Right renal pelvis (tissue), 4 donors: ENCODE data around the gene PWWP2B. TPM values are rescaled to one million over a fixed set of nuclear protein-coding genes. Genes with fewer than 3 reads are reported as not detected.
"Not testable (repeated sequence)": the region's sequence is repeated elsewhere in the genome, so short reads cannot be mapped to it uniquely, and the experiment has no call there.

Source experiments
- DNase-seq, 4 donors: peaks; one replicate each; pipeline ENCODE4 v3.0.0-alpha.2; 2013; ENCODE audit warnings: low read depth in 4 of 4, low spot score in 3 of 4, missing footprints in 1 of 4
- polyA plus RNA-seq, 4 donors: library from polyadenylated mRNA; unstranded; fragments of 120-200 nt; gene quantifications; one replicate each; pipeline ENCODE4 v1.2.1, GENCODE V29; 2013; ENCODE audit not compliant: insufficient read length in 4 of 4

Gene PWWP2B
- polyA plus RNA-seq, 4 donors, result 7.2 to 12.7 (median 10.4) TPM

DNA sequence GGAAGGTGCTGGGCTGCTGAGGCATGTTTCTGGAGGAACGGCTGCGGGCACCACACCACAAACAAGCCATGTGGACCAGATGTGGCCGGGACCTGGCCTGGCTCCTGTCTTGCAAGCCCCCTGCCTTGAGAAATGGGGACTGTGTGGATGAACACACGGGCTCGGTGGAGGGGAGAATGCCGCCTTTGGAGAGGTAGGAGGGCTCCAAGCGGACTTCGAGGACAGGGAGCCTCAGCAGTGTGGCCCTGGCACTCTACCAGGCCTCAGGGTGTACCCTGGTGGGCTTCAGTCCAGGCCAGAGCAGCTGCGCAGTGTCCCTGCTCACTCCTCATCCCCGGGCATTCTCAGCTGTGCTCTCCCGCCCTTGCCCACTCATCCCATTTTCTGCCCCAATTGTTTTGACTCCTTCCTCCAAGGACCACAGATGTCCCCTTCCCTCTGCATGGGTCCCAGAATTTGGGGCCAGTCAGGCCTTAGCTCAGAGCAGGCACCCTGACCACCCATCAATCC, 31.5 kb downstream of the PWWP2B start:
- no peak for DNase-seq

DNA sequence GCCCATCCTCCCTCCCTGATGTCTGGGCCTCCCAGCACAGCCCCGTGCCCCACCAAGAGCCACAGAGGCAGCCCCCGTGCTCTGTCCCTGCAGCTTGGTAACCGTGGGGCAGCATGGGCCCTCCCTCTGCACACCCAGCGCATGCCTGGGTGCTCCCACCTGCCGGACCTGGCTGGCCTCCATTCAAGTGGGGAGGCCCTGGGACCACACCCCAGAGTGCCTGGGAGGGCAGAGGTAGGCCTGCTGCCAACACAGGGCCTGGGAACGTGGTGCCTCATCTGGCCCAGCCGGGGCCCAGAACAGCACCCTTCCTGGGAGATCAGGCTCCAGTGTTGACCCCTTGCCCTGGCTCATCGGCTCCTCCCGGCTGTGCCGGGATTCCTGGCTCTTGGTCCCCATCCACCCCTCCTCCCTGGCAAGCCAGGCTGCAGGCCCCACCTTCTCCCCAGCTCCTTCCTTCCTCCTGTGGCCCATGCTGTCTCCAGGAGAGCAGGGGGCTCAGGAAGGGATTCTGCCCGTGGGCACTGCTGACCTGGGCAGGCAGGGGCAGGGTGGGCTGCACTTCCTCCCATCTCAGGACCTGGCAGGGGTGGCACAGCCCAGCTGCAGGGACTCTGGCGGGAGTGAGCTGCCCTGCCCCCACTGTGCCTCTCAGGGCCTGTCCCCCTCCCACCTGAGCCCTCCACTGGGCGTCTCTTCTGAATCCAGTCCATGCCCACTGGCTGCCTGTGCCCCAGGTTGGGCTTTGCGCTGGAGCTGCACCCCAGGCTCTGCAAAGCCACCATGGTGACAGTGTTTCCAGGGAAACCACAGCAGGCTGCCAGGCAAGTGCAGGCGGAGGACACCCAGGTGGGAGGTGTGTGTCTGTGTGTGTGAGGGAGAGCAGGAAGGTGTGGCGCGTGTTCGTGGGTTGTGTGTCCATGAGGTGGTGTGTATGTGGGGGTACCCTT, 32.6 kb downstream of the PWWP2B start:
- DNase-seq, result no peak

DNA sequence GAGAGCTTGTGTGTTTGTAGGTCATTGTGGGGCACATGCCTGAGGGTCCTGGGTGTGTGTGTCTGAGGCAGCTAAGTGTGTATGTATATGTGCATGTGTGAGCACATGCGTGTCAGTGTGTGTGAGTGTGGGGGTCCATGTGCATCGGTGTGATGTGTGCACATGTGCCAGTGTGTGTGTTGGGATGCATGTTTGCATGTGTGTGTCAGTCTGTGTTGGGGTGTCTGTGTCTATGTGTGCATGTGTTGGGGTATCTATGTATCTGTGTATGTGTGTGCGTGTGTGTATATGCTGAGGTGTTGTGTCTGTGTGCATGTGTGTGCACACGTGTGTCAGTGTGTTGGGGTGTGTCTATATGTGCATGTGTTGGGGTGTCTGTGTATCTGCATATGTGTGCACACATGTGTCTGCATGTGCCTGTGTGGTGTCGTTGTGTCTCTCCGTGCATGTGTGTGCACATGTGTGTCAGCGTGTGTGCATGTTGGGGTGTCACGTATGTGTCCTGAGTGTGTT, 33.3 kb downstream of the PWWP2B start:
- no peak for DNase-seq

DNA sequence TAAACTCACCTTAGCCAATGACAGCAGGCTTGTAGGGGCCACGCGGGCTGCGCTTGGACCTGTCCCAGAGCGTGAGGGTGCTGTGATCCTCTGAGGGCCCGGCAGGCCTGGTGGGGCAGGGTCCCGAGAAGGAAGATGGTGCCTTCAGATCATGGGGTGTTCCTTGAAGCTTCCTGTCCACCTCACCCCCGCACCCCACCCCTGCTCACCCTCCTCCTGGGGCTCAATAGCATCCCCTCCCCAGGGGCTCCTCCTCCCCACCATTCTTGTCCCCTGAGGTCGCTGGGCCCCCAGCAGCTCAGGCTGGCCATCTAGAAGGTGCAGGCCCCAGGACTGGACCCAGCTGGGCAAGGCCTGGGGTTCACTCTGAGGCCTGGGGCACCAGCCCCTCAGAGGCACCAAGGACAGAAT, 33.9 kb downstream of the PWWP2B start:
- no peak for DNase-seq

DNA sequence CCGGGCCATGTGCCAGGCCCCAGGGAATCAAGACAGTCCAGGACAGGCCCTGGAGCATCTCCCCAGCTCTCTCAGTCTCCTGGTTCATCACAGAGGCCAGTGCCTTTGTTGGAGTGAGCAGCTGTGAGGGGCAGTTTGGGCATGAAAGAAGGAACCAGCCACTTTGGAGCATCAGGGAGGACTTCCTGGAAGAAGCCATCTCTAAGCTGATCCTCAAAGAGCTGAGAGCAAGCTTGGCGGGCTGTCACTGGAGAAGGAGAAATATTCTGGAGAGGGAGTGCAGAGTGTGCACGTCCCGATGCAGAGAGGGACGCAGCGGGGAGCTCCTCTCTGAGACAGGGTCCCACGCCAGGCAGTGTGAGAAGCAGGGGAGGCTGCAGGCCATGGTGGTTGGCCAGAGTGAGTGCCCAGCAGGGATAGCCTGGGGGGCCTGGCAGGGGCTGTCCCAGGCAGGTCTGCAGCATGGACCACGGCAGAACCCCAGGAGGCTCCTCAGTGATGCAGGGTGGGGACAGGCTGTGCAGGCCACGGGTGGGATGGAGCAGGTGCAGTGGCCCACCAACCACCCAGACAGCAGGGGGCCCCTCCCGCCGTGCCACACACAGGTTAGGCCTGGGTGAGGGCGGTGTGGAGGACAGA, 34.7 kb downstream of the PWWP2B start:
- DNase-seq, result no peak

DNA sequence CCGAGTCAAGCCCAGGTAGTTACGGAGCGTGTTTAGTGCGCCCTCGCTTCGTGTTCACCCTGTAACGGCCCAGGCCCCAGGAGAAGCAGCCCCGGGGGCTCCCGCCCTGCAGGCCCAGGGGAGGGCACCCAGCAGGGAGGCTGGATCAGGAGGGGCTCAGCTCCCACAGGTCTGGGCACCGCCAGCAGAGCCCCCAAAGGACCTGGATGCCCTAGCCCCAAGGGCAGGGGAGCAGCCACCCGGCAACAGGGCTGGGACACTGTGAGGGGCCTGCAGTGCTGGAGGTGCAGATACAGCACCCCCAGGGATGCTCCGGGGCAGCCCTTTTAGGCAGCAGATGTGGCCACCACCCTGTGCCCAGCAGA, 35.2 kb downstream of the PWWP2B start:
- DNase-seq, result no peak

DNA sequence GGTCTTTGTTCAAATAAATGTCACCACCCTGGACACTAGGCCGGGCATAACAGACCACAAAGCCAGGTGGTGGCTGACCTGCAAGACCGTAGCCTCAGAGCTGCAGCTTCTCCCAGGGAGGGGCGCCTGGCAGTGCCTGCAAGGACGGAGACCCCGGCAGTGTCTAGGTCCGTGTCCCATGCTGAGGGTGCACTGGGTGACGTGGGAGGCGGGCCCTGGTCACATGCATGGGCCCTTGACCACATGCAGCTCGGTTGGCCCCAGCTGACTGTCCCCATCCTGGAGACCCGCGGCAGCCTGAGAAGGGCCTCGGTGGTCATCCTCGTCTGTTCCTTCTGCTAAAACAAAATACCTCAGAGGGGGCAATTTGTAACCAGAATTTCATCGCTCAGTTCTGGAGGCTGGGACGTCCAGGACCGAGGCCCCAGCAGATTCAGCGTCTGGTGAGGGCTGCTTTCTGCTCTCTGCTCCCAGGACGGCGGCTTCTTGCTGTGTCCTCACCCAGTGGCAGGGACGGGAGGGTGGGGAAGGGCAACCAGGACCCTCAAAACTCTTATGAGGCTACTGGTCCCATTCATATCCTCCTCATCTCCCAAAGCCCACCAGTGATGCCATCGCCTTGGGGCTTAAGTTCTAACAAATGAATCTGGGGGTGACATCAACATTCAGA, 36.8 kb downstream of the PWWP2B start:
- no peak for DNase-seq

DNA sequence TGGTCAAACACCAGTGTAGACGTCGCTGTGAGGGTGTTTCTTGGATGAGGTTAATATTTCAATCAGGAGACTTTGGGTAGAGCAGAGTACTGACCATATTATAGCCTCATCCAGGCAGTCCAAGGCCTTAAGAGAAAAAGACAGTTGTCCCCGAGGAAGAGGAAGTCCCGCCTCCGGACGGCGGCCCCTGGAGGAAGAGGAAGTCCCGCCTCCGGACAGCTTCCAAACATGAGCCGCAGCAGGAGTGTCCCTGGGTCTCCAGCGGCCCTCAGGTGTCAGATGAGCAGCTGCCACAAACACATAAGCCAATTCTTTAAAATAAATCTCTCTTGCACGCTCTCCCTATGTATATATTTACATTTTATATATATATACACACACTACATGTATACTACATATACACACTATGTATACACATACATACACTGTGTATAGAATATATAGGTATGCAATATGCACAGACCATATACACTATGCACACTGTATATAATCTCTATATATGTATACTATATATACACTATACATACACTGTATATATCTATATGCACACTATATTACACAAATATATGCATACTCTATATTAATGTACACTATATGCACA, 37.5 kb downstream of the PWWP2B start:
- DNase-seq, result no peak

DNA sequence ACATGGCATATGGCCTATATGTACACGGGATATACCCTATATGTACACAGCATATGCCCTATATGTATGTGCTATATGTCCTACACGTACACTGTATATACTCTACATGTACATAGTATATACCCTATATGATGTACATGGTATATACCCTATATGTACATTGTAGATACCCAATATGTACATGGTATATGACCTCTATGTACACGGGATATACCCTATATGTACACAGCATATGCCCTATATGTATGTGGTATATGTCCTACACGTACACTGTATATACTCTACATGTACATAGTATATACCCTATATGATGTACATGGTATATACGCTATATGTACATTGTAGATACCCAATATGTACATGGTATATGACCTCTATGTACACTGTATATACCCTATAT, 38.3 kb downstream of the PWWP2B start:
- not testable (repeated sequence) for DNase-seq

DNA sequence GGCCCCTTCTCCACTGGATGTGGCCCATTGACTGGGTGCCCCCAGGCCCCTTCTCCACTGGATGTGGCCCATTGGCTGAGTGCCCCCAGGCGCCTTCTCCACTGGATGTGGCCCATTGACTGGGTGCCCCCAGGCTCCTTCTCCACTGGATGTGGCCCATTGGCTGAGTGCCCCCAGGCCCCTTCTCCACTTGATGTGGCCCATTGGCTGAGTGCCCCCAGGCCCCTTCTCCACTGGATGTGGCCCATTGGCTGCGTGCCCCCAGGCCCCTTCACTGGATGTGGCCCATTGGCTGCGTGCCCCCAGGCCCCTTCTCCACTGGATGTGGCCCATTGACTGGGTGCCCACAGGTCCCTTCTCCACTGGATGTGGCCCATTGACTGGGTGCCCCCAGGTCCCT, 39.1 kb downstream of the PWWP2B start:
- not testable (repeated sequence) for DNase-seq

DNA sequence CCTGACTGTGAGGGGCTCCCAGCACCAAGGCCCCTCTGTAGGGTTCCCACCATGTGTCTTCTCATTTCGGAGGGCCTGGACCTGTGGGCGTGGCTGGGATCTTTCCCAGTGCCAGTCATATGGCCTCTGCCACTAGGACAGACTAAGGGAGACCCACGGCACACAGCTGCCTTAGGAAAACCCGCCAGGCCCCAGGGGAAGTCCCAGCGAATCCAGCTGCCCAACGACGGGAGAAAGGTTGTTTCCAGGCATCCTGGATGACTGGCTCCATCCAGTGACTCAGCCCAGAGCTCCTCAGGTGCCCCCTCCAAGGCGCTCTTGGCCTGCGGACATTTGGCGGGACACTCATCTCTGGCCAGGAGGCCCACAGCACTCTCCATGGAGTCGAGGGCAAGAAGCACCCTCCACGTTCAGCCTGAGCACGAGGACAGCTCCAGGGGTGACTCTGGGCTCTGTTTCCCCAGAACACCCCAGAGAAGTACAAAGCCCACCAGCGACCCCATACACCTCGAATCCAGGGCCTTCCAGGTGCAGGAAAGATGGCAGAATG, 39.9 kb downstream of the PWWP2B start:
- DNase-seq, result no peak

DNA sequence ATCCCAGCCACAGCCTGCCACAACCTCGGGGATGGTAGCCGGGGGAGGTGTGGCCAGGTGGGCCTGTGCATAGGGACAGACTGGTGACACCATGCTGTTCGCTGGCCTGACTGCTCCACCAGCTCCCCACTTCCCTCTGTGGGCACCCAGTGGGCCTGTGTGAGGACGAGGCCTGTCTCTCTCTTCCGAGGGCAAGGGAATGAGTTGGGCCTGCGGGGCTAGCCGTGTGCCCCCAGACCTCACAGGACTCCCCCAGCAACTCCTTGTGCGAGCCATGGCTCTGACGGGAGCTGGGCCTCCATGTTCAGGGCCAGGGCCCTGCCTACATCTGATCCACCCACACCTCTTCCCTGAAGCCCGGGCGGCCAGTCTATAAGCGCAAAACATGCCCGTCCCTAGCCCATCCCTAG, 40.5 kb downstream of the PWWP2B start:
- no peak for DNase-seq

DNA sequence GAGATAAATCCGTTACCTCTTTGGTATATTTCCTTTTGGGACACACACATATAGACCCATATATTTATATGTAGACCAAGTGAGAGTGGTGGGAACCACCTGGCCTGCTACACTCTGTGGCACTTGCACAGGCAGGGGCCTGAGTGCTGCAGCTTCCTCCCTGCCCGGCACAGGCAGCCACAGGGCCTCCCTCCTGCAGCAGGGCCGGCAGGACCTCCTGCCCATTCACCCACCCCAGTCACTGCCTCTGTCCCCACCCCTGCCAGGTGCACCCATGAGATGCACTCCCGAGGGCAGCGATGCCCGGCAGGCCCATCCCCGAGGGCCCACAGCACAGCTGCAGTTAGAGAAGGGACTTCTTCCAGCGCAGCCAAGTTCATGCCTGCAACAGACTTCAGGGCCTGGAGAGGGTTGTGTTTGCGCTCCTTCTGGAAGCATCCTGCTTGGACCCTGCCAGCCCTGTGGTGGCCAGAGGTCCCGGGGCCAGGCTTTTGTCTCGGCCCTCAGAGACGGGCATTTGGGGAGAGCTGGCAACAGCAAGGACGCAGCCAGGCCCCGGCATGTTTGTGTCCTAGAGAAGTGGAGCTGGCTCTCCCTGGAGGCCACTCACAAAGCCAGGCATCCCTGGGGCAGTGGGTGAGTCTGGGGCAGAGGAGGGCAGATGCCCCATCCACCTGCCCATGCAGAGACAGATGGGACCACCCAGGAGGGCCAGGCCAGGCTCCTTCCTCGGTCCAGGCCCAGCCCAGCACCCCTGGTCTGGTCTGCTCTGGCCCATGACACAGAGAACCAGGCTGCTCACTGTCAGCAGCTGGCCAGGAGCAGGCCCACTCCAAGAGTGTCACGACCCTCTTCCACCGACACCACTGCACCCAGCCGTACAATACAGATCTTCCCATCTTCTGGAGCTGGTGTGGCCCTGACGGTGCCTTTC, 41.4 kb downstream of the PWWP2B start:
- no peak for DNase-seq

DNA sequence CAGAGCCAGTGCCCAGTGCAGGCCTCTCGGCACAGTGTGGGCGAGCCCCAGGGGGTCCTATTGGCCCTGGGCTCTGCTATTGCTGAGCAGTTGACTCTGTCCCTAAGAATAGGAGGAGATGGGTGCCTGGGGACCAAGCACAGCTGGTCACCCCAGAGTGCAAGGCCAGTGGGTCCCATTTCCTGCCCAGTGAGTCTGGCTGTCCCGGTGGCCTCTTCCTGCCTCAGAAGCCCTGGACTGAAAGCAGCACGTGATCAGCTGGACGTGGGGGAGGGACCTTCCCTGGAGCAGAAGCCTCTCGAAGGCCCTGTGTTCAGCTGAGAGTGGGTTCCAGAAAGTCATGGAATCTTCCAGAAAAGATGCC, 42.0 kb downstream of the PWWP2B start:
- DNase-seq, result no peak

DNA sequence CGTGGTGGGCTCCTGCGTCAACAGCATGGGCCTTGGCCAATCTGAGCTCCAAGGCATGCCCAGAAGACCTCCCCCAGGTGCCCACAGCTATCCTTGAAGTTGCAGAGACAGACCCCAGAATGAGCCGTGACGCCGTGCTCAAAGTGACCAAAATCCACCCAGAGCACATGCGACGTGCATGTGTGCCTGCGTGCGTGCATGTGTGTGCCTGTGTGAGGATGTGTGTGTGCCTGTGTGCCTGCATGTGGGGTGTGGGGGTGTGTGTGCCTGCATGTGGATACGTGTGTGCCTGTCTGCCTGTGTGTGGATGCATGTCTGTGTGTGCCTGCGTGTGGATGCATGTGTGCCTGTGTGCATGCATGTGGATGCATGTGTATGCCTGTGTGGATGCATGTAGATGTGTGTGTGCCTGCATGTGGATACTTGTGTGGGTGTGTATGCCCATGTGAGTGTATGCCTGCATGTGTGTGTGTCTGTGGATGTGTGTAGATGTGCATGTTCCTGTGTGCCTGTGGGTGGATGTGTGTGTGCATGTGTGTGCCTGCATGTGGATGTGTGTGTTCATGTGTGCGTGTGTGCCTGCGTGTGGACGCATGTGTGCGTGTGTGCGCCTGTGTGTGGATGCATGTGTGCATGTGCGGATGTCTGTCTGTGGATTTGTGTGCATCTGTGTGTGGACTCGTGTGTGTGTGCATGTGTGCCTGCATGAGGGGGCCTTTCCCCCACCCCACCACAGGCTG, 42.6 kb downstream of the PWWP2B start:
- DNase-seq, result no peak

DNA sequence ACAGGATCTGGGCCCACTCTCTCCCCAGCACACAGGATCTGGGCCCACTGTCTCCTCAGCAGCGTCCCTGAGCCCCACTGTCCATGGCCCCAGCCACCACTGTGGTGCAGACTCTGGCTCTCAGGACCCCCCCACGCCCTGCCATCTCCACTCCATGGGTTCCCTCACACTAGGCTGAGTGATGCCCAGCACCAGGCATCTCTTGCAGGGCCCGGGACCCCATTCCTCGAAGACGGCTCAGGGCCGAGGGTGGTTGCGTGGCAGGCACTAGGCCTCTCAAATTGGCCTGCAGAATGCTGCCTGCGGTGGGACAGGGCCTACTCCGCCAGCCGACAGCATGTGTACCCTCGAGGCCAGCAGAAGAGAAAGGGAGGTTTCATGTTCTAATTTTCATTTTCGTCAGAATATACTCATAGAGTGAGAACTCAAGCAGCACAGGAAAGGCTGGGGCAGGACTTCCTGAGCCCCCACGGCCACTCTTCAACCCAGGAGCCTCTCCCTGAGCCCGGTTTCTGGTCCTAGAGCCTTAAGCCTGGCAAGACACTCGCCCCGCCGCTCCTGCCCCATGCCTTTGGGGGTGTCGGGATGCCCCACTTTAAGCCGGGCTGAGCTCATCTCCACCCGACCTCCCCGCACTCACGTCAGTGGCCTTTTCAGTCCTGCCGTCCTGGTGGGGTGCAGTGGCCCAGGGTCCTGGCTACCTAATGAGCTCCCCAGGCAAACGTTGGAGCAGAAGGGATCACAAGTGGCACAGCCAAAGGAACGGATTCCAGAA, 44.0 kb downstream of the PWWP2B start:
- DNase-seq, result no peak

DNA sequence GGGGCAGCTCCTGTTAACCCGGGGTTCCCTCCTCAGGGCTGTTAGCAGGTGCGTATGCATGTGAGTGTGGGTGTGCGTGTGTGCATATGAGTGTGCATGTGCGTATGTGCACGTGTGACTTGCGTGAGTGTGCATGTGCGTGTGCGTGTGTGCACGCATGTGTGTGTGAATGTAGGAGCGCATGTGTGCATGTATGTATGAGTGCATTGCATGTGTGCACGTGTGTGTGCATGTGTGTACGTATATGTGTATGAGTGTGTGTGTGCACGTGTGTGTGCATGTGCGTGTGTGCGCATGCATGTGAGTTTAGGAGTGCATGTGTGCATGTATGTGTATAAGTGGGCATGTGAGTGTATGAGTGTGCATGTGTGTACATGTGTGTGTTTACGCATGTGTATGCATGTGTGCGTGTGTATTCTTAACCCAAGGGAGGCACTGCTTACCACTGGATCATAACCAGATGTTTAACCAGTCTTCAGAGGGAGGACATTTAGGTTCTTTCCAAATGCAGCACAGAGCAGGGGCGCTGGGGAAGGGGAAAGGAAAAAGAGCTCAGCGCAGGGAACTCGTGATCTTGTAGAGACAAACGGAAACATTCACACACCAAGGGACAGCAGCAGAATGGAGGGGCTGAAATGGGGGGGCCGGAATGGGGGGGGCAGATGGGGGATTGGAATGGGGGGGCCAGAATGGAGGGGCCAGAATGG, 45.0 kb downstream of the PWWP2B start:
- DNase-seq, result no peak
